GM10248 (cell line): Measurements from ENCODE around the gene ARMC2.

ENCODE experiments used
- CTCF ChIA-PET: fragments of 300-600 bp; sonication (Branson Sonifier 250); formaldehyde crosslinking; extraction: SDS; loops from one replicate; lab custom pipeline; 2021; ENCODE audit warnings: antibody characterized with exemption; lab: Yijun Ruan, JAX
- POLR2A ChIA-PET: fragments of 350-650 bp; sonication (Branson Sonifier 250); formaldehyde crosslinking; extraction: SDS; loops from one replicate; lab custom pipeline; 2020; ENCODE audit warnings: antibody characterized with exemption; lab: Yijun Ruan, JAX
- DNase-seq: peaks from one replicate; pipeline ENCODE4 v3.0.0; 2012; ENCODE audit errors: extremely low spot score
- TF ChIP-seq, protein P1 (sequence below): IDR thresholded peaks from 2 replicates; pipeline ENCODE4 v1.5.1; 2012; ENCODE audit warnings: mild to moderate bottlenecking, low read depth; ENCODE audit errors: extremely low read depth, missing control alignments, control extremely low read depth

Gene ARMC2

DNA sequence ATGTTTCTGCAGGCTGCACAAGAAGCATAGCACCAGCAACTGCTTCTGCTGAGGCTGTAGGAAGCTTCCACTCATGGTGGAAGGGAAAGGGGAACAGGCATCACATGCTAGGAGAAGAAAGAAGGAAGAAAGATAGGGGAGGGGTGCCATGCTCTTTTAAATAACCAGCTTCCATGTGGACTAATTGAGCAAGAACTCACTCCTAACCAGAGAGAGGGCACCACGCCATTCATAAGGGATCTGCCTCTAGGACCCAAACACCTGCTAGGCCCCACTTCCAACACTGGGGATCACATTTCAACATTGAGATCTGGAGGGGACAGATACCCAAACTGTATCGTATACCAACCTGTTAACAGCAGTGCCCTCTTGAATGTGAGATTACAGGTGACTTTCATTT is 46.9 kb upstream of the ARMC2 start:
- POLR2A ChIA-PET, result no interaction called here
- TF ChIP-seq, protein P1, sequence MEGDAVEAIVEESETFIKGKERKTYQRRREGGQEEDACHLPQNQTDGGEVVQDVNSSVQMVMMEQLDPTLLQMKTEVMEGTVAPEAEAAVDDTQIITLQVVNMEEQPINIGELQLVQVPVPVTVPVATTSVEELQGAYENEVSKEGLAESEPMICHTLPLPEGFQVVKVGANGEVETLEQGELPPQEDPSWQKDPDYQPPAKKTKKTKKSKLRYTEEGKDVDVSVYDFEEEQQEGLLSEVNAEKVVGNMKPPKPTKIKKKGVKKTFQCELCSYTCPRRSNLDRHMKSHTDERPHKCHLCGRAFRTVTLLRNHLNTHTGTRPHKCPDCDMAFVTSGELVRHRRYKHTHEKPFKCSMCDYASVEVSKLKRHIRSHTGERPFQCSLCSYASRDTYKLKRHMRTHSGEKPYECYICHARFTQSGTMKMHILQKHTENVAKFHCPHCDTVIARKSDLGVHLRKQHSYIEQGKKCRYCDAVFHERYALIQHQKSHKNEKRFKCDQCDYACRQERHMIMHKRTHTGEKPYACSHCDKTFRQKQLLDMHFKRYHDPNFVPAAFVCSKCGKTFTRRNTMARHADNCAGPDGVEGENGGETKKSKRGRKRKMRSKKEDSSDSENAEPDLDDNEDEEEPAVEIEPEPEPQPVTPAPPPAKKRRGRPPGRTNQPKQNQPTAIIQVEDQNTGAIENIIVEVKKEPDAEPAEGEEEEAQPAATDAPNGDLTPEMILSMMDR, result no peak
- CTCF ChIA-PET, result interaction anchor here (2.6 kb wide), 1 partner anchor 9 kb away, joined by 10 read pairs; no protein-coding TSS in a partner anchor
- DNase-seq, result no peak

DNA sequence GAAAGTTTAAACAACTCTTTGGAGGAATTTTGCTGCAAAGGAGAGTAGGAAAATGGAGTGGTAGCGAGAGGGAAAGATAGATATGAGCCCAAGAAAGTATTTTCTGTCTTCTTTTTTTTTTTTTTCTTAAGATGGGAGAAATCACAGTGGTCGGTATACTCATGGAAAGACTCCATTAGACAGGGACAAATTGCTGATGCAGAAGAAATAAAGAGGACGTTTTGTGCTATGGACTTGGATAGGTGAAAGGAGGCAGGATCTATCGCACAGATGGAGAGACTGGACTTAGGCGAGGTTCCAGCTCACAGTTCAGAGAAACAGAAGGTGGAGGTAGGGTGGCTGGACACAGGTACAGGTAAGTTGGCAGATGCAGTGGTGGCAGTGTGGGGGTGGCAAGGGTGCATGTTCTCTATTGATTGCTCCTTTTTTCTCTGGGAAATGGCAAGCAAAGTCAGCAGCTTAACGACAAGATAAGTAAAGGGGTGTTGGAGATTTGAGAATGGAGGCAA is 44.2 kb upstream of the ARMC2 start:
- ChIA-PET POLR2A (no interaction called here), CTCF (interaction anchor here (1.2 kb wide), 1 partner anchor 32 kb away, joined by 3 read pairs; no protein-coding TSS in a partner anchor)
- DNase-seq, result no peak
- TF ChIP-seq, protein P1, result no peak

DNA sequence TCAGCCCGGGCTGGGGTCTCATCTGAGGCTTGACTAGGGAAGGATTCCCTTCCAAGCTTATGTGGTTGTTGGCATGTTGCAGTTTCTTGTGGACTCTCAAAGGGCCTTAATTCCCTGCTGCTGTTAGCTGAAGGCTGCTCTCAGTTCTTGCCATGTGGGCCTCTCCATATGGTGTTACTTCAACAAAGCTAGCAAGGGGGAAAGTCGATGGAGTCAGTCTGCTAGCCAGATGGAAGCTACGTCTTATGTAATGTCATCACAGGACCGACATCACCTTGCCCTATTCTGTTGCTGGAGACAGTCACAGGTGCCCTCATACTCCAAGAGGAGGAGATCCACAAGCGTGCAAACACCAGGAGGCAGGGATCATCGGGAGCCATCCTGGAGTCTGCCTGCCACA is 43.3 kb upstream of the ARMC2 start:
- TF ChIP-seq, protein P1, result no peak
- ChIA-PET CTCF (interaction anchor here (1.2 to 3.0 kb wide), 3 partner anchors 21 to 31 kb away, joined by 3 to 11 read pairs (median 4); no protein-coding TSS in a partner anchor), POLR2A (no interaction called here)
- DNase-seq, result no peak

DNA sequence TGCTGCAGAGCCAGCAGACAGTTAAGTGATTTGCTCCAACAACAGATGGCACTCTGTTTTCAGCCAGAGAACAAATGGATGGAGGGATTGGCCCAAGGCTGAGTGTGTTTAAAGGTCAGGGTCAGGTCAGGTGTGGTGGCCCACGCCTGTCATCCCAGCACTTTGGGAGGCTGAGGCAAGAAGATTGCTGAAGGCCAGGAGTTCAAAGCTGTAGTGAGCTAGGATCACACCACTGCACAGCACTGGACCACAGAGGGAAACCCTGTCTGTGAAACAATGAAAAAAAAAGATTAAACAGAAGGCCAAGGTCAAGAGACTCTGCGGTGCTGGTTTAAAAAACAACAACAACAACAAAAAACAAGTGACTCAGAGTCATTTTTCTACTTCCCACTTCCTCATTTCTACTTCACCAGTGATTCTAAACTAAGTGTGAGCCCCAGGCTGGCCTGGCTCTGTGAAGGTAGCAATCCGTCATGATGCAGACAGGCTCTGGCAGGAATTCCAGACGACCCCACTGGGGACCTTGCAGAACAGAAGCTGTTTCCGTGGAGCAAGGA is 42.5 kb upstream of the ARMC2 start:
- ChIA-PET POLR2A (no interaction called here), CTCF (interaction anchor here (1.1 to 3.0 kb wide), 5 partner anchors 9 to 268 kb away, joined by 3 to 11 read pairs (median 4); no protein-coding TSS in a partner anchor)
- TF ChIP-seq, protein P1, result no peak
- peak; percentile 32 for DNase-seq

DNA sequence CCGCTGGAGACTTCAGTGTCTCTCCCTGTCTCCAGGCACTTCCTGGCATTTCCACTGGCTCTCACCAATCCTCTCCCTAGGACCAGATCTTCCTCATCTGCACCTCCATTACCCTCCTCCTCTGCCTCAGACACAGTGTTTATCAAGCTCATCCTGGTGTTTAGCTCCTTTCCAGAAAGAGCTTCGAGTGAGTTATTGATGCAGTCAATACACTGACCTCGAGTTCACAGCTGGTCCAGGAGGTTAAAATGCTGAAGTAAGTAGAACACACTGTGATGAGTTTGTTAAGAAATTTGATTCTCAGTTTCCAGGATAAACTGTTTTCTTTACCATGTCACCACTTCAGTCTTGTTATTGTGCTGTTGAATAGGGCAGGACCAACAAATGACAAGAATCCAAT is 42.1 kb upstream of the ARMC2 start:
- TF ChIP-seq, protein P1, result no peak
- no peak for DNase-seq
- POLR2A ChIA-PET, result no interaction called here
- CTCF ChIA-PET, result interaction anchor here (1.1 to 3.0 kb wide), 5 partner anchors 9 to 267 kb away, joined by 3 to 11 read pairs (median 4); no protein-coding TSS in a partner anchor

DNA sequence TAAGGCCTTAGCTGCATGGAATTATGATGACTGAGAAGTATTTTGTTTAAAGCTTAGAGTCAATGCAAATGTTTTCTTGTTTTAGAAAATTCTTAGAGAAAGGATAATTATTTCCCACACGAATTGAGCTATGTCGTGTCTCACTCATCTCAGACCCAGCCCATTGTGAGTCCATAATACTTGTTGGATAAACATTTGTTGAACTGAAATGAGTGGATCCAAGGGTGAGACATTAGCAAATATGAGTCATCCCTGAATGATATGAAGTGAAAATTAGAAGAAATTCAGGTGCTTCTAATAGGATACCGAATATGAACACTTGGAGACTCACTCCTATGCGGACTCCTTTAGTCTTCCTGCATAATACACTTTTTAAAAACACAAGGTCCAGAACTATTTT is 41.6 kb upstream of the ARMC2 start:
- no peak for DNase-seq
- TF ChIP-seq, protein P1, result no peak
- POLR2A ChIA-PET, result no interaction called here

More for the DNA sequence above, 41.6 kb upstream of the ARMC2 start:
- CTCF ChIA-PET, result interaction anchor here (1.1 to 3.0 kb wide), 6 partner anchors 8 to 267 kb away, joined by 3 to 11 read pairs (median 4); no protein-coding TSS in a partner anchor
